GM23338 (cell line): ENCODE results near the gene ZNF358.

ENCODE experiments used
- CREB1 ChIP-seq: fragments of 250-450 bp; sonication (Bioruptor Pico); IDR thresholded peaks from 2 replicates; pipeline ENCODE4 v1.5.0; 2020; ENCODE audit warnings: low read depth, mild to moderate bottlenecking, moderate library complexity
- CTCF ChIP-seq, 2 experiments: fragments of 200-600 bp in 1 of 2; sonication (generic) in 1 of 2; conservative IDR thresholded peaks; 2 replicates each; pipeline versions ENCODE4 v1.5.1 to v1.6.1; 2016 to 2017; ENCODE audit warnings: antibody characterized with exemption in 2 of 2, low read depth in 2 of 2, mild to moderate bottlenecking in 2 of 2, moderate library complexity in 1 of 2
- EZH2 ChIP-seq: fragments of 200-600 bp; sonication (generic); IDR thresholded peaks from one replicate; pipeline ENCODE4 v1.8.0; 2017; ENCODE audit warnings: antibody characterized with exemption, mild to moderate bottlenecking, low read depth; ENCODE audit not compliant: unreplicated experiment
- EZH2phosphoT487 ChIP-seq: fragments of 200-600 bp; sonication (generic); IDR thresholded peaks from one replicate; pipeline ENCODE4 v1.8.1; 2018; ENCODE audit warnings: antibody characterized with exemption; ENCODE audit not compliant: unreplicated experiment
- JUNB ChIP-seq: IDR thresholded peaks from one replicate; pipeline ENCODE4 v1.6.1; 2016; ENCODE audit warnings: antibody characterized with exemption; ENCODE audit not compliant: unreplicated experiment
- NANOG ChIP-seq: IDR thresholded peaks from 2 replicates; pipeline ENCODE4 v1.6.1; 2016; ENCODE audit warnings: antibody characterized with exemption, borderline replicate concordance
- POLR2AphosphoS5 ChIP-seq: IDR thresholded peaks from 2 replicates; pipeline ENCODE4 v1.6.1; 2016; ENCODE audit warnings: antibody characterized with exemption, low read depth
- REST ChIP-seq: IDR thresholded peaks from one replicate; pipeline ENCODE4 v1.6.1; 2018; ENCODE audit warnings: antibody characterized with exemption; ENCODE audit not compliant: unreplicated experiment
- STAT1 ChIP-seq: IDR thresholded peaks from one replicate; pipeline ENCODE4 v1.6.1; 2016; ENCODE audit warnings: antibody characterized with exemption; ENCODE audit not compliant: unreplicated experiment
- ZNF114 ChIP-seq: fragments of 250-450 bp; sonication (Bioruptor Pico); IDR thresholded peaks from 2 replicates; pipeline ENCODE4 v1.5.0; 2020; ENCODE audit warnings: mild to moderate bottlenecking, moderate library complexity
- ZNF331 ChIP-seq: fragments of 250-450 bp; sonication (Bioruptor Pico); IDR thresholded peaks from 2 replicates; pipeline ENCODE4 v1.5.0; 2020; ENCODE audit warnings: low read depth, mild to moderate bottlenecking, moderate library complexity
- TF ChIP-seq, protein P1 (sequence below): IDR thresholded peaks from 2 replicates; pipeline ENCODE4 v1.6.1; 2016; ENCODE audit warnings: antibody characterized with exemption
- TF ChIP-seq, protein P2 (sequence below): fragments of 250-450 bp; sonication (Bioruptor Pico); IDR thresholded peaks from 2 replicates; pipeline ENCODE4 v1.5.0; 2020; ENCODE audit warnings: mild to moderate bottlenecking, moderate library complexity

- TF ChIP-seq CTCF (conservative IDR thresholded peaks at IDR 0.05; ENCODE audit: low read depth in 2 of 2) (no peak), POLR2AphosphoS5 (no peak), CREB1 (no peak), REST (no peak), EZH2 (no peak), NANOG (no peak), EZH2phosphoT487 (no peak), ZNF114 (CRISPR knock-in tag) (no peak), JUNB (no peak), ZNF331 (CRISPR knock-in tag) (no peak), STAT1 (no peak)
- TF ChIP-seq, protein P1, sequence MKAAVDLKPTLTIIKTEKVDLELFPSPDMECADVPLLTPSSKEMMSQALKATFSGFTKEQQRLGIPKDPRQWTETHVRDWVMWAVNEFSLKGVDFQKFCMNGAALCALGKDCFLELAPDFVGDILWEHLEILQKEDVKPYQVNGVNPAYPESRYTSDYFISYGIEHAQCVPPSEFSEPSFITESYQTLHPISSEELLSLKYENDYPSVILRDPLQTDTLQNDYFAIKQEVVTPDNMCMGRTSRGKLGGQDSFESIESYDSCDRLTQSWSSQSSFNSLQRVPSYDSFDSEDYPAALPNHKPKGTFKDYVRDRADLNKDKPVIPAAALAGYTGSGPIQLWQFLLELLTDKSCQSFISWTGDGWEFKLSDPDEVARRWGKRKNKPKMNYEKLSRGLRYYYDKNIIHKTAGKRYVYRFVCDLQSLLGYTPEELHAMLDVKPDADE = no peak
- TF ChIP-seq, protein P2, sequence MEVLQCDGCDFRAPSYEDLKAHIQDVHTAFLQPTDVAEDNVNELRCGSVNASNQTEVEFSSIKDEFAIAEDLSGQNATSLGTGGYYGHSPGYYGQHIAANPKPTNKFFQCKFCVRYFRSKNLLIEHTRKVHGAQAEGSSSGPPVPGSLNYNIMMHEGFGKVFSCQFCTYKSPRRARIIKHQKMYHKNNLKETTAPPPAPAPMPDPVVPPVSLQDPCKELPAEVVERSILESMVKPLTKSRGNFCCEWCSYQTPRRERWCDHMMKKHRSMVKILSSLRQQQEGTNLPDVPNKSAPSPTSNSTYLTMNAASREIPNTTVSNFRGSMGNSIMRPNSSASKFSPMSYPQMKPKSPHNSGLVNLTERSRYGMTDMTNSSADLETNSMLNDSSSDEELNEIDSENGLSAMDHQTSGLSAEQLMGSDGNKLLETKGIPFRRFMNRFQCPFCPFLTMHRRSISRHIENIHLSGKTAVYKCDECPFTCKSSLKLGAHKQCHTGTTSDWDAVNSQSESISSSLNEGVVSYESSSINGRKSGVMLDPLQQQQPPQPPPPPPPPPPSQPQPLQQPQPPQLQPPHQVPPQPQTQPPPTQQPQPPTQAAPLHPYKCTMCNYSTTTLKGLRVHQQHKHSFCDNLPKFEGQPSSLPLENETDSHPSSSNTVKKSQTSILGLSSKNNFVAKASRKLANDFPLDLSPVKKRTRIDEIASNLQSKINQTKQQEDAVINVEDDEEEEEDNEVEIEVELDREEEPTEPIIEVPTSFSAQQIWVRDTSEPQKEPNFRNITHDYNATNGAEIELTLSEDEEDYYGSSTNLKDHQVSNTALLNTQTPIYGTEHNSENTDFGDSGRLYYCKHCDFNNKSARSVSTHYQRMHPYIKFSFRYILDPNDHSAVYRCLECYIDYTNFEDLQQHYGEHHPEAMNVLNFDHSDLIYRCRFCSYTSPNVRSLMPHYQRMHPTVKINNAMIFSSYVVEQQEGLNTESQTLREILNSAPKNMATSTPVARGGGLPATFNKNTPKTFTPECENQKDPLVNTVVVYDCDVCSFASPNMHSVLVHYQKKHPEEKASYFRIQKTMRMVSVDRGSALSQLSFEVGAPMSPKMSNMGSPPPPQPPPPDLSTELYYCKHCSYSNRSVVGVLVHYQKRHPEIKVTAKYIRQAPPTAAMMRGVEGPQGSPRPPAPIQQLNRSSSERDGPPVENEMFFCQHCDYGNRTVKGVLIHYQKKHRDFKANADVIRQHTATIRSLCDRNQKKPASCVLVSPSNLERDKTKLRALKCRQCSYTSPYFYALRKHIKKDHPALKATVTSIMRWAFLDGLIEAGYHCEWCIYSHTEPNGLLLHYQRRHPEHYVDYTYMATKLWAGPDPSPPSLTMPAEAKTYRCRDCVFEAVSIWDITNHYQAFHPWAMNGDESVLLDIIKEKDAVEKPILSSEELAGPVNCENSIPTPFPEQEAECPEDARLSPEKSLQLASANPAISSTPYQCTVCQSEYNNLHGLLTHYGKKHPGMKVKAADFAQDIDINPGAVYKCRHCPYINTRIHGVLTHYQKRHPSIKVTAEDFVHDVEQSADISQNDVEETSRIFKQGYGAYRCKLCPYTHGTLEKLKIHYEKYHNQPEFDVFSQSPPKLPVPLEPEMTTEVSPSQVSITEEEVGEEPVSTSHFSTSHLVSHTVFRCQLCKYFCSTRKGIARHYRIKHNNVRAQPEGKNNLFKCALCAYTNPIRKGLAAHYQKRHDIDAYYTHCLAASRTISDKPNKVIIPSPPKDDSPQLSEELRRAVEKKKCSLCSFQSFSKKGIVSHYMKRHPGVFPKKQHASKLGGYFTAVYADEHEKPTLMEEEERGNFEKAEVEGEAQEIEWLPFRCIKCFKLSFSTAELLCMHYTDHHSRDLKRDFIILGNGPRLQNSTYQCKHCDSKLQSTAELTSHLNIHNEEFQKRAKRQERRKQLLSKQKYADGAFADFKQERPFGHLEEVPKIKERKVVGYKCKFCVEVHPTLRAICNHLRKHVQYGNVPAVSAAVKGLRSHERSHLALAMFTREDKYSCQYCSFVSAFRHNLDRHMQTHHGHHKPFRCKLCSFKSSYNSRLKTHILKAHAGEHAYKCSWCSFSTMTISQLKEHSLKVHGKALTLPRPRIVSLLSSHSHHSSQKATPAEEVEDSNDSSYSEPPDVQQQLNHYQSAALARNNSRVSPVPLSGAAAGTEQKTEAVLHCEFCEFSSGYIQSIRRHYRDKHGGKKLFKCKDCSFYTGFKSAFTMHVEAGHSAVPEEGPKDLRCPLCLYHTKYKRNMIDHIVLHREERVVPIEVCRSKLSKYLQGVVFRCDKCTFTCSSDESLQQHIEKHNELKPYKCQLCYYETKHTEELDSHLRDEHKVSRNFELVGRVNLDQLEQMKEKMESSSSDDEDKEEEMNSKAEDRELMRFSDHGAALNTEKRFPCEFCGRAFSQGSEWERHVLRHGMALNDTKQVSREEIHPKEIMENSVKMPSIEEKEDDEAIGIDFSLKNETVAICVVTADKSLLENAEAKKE (CRISPR knock-in tag) = no peak
Observed at GRCh38 chr19:7539827-7540425, 24.0 kb downstream of the ZNF358 start.
